NK-92 treated with Interleukin-12 subunit alpha and Interleukin-12 subunit beta, amount 100 ng/mL, for 24 hours (cell line): Measurements from ENCODE around the gene SDK1.
"Not testable (repeated sequence)": the region's sequence is repeated elsewhere in the genome, so short reads cannot be mapped to it uniquely, and the experiment has no call there.

ENCODE experiments used
- DNase-seq: peaks from one replicate; lab custom pipeline; 2025; lab: John Stamatoyannopoulos, UW

The SDK1 gene

GRCh38 chr7:4203626-4204512, 902.8 kb downstream of the SDK1 start:
- DNase-seq: no peak

DNA sequence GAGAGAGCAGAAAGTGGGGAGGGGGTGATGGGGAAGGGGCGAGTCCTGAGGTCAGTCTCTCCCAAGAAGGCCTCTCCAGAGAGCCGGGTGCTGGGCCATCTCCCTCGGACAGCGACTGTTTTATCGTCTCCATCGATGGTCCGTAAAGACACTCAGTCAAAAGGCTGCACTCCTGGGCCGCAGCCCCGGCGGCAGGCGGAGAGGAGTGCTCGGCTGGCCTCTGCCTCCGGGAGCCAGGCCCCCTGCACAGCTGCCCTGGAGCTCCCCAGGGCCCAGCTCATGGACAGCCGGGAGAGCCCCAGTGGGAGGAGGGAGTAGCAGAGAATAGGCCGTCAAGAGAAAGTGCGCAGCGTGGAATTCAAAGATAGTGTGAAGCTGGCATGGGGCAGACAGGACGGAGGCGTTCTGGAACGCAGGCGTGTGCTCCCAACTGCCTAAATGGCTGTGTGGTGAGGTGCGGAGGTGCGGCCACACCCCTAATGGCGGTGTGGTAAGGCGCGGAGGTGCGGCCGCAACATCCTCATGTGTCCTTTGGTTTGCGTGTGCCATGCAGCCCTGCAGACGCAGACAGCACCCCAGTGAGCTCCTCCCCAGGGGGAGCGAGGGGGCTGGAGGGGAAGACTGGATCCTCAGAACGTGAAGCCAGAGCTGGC, 903.6 kb downstream of the SDK1 start:
- no peak for DNase-seq

GRCh38 chr7:4205828-4206227, 904.8 kb downstream of the SDK1 start:
- no peak for DNase-seq

DNA sequence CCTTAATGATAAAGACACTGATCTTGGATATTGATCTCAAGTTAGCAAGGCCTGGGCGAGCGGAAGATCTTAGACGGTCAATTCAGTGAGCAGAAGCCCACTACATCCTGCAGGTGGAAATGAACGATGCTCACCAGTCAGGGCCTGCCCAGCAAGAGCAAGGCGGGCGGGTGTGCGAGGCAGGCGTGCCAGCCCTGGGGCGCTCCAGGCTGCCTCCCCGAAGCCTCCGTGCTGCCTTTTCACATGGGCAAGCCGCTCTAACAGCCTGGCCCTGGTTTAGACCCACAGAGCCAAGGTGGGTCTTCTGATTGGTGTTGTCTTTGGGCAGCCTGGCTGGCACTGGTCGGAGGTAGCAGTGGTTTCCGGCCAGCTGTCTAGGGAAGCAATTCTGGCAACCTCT, 906.0 kb downstream of the SDK1 start:
- DNase-seq: no peak

GRCh38 chr7:4208086-4208485, 907.0 kb downstream of the SDK1 start:
- no peak for DNase-seq

- DNase-seq: no peak
These were observed 907.5 kb downstream of the SDK1 start for GRCh38 chr7:4208586-4208985.

DNA sequence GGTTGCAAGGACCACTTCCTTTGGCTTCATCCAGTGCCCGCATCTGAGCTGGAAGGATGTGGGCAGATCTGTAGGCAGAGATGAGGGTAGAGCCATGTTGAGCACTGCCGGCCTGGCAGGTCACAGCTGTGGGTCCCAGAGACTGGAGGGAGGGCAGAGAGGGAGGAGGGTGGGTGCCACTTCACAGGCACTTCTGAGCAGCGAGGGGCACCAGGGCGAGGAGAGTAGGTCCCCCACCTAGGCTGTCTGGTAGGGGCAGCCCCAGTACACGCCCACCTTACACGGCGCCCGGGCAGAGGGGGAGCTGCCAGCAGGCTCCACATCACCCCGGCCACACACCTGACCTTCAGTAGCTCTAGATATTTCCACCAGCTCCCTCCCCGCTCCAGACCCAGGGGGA, 908.1 kb downstream of the SDK1 start:
- DNase-seq: no peak

DNA sequence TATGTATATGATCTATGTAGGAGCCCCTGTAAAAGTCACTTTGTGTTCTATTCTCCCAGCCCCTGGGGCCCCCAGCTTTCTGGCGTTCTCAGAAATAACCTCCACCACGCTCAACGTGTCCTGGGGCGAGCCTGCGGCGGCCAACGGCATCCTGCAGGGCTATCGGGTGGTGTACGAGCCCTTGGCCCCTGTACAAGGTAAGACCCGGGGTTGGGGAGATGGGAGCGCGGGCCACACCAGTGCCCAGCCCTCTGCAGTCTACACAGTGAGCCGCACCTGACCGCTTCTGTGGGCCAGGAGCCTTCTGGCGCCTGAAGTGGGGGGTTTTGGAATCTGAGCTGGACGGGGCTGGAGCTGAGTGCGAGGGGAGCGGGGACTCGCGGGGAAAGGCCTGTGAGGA, 908.9 kb downstream of the SDK1 start:
- no peak for DNase-seq

GRCh38 chr7:4210821-4211220, 909.8 kb downstream of the SDK1 start:
- no peak for DNase-seq

GRCh38 chr7:4211261-4211660, 910.2 kb downstream of the SDK1 start:
- no peak for DNase-seq

DNA sequence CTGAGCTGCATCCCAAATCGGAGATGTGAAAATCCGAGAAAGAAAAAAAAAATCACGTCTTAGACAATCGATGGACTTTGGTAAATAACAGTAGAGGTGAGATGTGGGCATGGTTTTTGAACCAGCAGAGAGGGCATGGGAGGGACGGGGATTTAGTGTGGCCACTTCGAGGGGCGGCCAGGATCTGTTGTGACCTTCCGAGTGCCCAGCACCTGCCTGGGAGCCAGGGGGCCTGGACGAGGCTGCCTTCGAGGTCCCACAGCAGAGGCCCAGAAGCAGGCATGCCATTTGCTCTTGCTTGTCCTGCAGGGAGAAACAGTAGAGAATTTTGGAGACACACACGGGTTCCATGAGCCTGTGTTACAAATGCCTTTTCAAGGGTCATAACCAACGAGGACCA, 911.3 kb downstream of the SDK1 start:
- DNase-seq: no peak

DNA sequence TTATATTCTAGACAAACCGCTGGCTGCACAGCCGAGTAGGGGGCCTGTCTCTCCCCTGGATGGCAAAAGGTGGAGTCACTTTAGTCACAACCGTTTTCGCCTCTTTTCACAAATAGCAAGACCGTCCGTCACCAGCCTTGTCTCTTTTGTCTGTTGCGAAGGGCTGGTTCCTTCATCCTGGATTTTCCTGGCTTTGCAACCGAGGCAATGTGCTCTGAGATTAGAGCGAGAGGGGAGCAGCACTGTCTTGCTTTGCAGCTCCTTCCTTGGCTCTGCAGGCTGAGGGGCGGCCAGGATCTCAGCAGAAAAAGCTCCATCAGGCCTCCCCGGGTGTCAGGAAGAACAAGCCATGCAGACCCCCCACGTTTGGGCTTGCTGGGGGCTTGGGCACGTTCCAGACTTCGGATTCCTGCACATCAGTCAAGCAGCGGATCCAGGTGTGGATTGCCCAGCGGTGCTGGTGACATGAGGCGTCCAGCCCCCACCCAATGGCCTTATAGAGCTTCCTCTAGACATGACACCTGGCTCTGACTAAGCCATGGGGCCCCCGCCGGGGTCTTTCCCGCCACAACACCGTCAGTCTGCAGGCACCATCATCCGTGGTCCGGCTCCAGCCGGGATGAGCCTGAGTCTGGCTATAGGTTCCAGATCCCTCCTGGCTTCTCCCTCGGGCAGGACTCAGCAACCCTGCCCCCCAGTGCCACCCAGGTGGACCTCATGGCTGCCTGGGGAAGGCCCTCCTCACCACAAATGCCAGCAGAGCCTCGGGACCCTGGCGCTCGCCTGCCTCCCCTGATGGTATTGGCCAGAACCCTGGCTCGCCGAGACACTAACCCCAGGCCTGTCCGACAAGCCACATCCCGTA, 913.5 kb downstream of the SDK1 start:
- no peak for DNase-seq

DNA sequence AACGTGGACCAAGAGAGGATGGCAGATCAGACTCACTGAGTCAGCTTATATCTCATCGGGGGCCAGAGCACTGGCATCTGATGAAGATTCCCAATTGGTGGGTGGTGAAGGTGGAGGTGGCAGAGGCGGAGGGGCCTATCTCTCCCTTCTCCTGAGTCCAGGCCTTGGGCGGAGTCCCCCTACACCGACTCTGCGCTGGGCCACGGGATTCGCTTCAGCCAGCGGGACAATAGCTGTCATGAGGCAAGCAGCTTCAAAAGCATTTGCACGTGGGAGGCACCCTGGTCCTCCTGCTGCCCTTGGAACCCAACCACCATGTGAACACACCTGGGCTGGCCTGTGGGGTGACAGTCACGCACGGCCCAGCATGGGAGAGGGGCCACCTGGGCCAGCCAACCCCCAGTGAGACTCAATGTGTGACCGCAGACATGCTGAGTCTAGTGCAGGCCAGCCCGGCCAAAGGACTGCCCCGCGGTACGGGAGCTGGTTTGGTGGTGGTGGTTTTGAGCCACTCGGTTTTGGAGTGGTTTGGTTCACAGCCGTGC, 914.2 kb downstream of the SDK1 start:
- no peak for DNase-seq

DNA sequence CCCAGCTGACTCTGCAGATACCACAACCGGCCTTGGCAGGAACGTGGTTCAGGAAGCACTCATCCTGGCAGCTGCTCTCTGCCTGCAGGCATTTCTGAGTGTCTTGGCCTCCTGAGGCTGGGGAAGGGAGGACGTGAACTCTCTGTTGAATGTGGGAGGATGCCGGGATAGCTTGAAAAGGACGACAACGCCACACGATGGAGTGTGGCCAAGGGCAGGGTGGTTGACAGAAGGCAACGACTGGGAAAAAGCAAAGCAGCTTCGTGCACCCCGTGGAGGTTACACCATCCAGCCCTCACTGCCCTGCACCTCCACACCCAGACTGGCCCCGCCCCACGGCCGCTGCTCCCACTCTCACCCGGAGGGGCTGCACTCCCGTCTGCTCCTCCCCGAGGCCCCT, 915.0 kb downstream of the SDK1 start:
- no peak for DNase-seq

DNA sequence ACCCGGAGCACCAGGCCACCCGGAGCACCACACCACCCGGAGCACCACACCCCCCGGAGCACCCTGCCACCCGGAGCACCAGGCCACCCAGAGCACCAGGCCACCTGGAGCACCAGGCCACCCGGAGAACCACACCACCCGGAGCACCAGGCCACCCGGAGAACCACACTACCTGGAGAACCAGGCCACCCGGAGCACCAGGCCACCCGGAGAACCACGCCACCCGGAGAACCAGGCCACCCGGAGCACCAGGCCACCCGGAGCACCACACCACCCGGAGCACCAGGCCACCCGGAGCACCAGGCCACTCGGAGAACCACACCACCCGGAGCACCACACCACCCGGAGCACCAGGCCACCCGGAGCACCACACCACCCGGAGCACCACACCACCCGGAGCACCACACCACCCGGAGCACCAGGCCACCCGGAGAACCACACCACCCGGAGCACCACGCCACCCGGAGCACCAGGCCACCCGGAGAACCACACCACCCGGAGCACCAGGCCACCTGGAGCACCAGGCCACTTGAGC, 916.1 kb downstream of the SDK1 start:
- not testable (repeated sequence) for DNase-seq

- no peak for DNase-seq
These were observed 917.4 kb downstream of the SDK1 start for GRCh38 chr7:4218481-4218880.

DNA sequence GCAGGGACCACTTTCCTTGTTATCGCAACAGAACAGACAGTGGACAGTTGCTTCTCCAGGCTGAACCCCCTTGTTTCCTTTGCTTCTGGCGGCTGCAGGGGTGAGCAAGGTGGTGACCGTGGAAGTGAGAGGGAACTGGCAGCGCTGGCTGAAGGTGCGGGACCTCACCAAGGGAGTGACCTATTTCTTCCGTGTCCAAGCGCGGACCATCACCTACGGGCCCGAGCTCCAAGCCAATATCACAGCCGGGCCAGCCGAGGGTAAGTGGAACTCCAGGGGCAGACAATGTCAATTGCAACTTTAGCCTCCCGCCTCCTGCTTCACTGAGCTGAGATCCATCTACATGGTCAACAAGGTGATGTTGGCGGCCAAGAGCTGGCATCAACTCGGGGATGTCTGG, 919.0 kb downstream of the SDK1 start:
- no peak for DNase-seq

GRCh38 chr7:4221043-4221442, 920.0 kb downstream of the SDK1 start:
- no peak for DNase-seq

GRCh38 chr7:4222676-4223075, 921.6 kb downstream of the SDK1 start:
- DNase-seq: no peak

DNA sequence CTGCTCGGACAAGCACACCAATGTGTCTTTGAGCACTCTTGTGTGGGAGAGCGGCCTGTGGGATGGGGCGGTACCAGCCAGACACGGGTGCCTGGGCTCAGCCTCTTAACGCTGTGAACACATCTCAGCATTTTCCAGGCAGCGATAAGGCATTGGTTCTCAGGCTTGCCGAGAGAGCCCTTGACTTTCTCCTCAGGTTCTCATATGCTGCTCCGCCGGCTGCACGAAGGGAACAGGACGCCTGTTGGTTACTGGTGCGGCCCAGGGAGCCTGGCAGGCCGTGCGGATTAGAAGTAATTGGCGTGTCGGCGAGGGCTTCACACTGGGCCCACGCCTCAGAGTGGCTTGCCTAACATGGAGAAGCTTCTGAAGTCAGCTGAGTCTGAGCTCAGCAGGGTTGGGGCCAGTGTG, 924.3 kb downstream of the SDK1 start:
- no peak for DNase-seq

DNA sequence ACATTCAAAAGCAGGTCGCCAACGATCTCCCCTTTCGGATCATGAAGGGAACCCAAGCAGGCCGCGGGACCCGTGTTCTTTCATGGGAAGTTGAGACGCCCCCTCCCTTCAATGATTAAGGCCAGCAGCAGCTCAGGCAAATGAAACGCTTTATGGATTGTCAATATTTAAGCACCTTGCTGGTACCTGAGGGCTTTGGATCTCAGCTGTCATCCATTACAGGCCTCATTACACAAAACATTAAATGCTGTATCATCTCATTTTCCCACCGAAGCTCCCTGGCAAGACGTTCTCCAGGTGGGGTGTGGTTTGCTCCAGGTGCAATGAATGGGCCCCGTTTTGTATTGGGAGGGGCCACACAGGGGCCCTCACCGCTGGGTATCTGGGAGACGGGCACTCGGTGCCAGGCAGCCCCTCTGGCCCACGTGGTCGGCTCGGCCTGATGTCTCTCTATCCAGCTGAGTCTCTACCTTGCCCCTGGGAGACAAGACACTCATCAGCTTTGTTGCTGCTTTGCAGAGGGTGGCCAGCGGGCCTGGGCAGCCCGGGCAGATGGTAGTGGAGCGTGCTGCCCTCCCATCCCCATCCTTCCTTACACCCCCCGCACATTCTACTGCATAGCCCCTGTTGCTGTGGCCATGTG, 925.0 kb downstream of the SDK1 start:
- no peak for DNase-seq

GRCh38 chr7:4226524-4226882, 925.5 kb downstream of the SDK1 start:
- no peak for DNase-seq
